NCI-H82 (cell line): ENCODE data around the gene CREB5.
"Not testable (repeated sequence)": the region's sequence is repeated elsewhere in the genome, so short reads cannot be mapped to it uniquely, and the experiment has no call there.

Source experiments
- DNase-seq: peaks from one replicate; lab custom pipeline; 2025; lab: John Stamatoyannopoulos, UW

CREB5 gene

DNA sequence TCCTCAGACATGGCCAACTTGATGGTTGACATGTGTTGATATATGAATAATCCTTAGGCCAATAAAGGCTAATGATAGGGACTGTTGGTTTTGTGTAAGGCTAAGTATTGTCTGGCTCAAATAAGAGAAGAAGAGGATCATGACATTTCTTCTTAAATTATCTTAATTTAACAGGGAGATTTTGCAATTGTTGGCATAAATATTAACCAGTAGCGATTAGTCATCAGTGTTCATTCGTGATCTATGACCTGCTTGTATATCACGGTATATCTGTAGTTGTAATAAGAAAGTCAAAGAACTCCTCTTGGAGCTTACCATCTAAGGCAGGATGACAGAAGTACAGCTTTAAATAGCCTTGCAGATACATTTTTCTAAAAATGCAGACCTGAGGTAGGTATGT is 196.4 kb downstream of the CREB5 start:
- no peak for DNase-seq

DNA sequence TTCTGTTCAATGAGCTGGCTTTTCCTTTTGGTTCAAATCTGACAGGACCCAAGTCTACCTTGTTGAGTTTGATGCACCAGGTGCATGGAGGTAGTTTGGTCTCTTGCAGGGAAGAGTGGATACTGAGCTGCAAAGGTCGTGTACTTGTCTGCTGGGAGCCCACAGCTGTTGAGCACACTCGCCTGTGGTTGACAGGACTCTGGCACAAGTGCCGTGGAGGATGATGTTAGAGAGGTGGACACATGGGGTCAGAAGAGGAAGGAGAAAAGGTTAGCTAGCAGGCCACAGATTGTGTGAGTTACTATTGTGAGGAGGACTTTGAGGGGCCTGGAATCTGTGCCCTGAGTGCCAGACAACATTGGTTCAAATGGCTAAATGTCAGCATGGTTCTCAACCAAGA is 197.3 kb downstream of the CREB5 start:
- DNase-seq, result no peak

DNA sequence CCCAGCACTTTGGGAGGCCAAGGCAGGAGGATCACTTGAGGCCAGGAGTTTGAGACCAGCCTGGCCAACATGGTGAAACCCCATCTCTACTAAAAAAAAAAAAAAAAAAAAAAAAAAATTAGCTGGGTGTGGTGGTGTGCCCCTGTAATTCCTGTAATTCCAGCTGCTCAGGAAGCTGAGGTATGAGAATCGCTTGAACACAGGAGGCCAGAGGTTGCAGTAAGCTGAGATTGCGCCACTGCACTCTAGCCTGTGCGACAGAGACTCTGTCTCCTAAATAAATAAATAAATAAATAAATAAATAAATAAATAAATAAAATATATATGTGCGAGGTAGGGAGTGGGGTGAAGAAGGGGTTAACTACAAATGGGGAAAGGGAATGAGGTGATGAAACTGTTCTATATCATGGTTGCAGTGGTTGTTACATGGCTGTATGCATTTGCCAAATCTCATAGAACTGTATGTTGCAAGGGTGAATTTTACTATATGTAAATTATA is 199.1 kb downstream of the CREB5 start:
- not testable (repeated sequence) for DNase-seq

DNA sequence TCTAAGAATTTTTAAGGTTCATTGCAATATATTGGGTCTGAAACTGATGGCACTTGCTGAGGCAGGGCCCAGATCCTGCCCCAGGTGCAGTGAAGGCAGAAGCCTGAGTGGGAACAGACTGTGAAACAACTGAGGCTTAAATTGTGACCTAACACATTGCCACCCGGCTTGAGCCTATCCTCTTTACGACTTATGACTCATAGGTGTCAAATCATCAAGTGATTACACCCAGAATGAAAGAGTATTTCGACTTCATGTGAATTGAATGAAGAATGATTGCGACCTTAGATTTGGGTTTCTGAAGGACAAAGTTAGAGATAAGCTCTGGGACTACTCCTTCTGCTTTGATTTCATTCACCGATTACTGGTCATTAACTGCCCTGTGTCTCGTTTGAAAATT is 200.9 kb downstream of the CREB5 start:
- DNase-seq, result peak; percentile 46

DNA sequence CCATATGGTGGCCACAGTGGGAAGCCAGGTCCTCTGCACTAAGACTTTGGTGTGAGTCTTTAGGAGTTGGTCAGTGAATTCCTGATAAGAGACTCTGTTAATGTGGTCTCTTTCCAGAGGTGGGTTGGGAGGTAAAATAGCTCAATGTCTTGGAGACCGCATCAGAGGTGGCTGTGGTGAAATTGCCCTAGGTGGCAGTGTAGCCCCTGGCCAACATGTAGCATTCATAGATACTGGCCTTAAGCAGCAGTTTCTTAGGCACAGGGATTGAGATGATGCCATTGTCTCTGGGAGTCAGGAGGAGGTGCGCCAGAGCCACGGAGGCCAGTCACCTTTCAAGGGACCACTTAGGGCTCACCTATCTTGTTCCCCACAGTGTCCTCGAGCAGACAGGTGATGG is 202.8 kb downstream of the CREB5 start:
- peak; percentile 27 for DNase-seq

DNA sequence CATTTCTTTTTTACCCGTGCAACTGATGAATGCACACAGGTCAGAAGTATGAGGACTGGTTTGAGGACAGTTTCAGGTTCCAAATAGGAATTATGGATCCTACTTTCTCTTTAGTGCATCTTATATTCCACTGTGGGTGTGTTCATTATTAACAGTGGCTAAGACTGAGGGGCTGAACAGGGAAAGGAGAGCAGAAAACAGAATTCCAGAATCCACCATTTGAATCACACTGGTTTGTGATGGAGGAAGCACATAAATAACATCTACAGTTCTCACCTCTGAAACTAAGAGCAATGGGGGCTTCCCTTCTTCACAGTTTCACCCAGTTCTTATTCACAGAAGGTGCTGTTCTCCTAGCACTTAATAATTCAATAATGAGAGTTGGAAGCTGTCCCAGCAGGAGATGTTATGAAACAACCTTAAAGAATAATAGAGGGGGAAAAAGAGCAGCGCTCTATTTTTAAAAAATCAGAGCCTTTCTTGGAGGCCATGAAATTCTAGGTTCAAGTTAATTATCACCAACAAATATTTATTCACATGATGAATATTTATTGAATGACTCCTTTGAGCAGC is 205.1 kb downstream of the CREB5 start:
- no peak for DNase-seq

DNA sequence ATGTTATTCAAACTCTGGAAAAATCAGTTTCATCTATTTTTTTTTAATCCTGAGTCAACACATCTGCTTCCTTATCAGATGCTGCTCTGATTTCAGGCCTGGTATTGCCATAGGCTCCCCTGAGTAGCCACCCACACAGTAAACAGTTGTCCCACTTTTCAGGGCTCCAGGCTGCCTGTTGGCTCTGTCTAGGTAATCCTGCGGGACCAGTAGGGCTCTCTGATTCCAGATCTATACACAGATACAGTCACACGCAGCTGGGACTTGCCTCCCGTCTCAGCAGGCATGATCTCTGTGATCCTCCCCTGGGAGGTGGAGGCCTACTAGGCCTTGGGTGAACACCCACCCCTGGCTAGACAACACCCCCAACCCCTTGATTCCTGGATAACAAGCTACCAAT is 206.1 kb downstream of the CREB5 start:
- DNase-seq, result peak; percentile 19

DNA sequence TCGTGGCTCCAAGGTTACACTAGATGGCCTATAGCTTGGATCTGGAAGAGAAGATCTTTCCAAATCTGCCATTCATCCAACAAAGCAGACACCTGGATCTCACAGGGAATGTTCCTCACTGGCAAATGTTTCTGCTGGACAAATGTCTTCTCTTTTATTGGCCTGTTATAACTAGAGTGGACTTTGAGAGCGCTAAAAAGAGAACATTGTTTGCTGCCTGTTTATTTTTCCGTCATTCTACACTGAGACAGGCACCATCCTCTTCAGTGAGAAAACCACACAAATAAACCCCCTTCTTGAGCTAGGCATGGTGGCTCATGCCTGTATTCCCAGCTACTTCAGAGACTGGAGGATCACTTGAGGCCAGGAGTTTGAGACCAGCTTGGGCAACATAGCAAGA is 206.9 kb downstream of the CREB5 start:
- DNase-seq, result no peak

DNA sequence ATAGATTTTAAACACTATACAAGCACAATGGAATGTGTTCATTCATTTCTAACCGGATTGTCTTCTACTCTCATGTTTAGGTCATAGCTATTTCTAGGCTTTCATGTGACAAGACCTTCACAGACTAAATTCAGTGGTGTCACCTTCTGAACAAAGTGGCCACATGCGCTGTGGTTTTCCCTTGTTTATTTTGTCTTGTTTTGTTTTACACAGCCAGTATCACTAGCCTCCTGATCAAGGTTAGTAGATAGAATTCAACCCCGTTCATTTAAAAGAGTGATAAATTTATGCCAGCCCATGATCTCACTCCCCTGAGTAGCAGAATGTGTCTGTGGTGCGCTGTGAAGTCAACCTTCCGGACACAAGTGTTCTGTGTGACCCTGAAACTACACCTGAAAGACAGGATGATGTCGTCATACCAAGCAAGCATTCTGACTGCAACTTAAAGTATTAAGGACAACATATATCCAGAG is 209.1 kb downstream of the CREB5 start:
- DNase-seq, result no peak

DNA sequence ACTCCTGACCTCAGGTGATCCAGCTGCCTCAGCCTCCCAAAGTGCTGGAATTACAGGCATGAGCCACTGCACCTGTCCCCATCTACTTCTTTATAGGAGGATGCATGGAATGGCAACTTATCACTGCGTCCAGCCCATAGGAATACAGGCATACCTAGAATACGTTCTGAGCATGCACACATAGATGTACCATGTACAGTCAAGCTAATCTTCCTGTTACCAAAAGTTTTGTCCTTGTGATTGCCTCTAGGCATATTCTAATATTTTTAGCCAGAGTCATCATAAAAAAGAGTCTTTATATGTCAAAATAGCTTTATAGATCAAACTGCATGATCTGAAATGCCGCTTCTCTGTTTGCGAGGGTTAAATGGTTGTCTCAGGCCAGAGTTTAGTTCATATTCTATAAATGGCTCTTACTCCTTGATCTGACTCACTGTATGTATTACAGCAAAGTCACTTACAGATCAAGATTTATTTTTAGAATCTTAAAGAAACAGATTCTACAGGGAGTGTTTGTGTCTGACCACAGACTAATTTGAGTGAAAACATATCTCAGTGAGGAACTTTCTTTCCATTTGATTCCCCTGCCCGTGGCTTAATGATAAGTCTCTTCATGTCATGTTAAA is 210.9 kb downstream of the CREB5 start:
- DNase-seq, result no peak

DNA sequence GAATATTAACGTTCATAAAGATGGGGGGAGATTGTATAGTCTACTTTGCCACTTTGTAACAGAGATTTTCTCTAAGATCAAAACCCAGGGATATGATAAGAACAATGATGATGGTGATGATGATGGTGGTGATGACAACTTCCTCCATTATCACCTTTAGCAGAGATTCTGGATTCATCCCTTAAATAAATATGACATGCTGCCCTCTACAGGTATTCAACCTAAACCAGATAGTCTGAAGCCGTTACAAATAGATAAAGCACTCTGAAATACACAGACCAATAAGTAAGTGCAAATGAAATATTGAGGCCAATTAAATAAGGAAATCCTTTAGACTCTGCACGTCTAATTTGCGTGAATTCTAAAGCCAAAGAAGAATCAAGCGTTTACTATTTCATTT is 211.5 kb downstream of the CREB5 start:
- DNase-seq, result peak; percentile 55

DNA sequence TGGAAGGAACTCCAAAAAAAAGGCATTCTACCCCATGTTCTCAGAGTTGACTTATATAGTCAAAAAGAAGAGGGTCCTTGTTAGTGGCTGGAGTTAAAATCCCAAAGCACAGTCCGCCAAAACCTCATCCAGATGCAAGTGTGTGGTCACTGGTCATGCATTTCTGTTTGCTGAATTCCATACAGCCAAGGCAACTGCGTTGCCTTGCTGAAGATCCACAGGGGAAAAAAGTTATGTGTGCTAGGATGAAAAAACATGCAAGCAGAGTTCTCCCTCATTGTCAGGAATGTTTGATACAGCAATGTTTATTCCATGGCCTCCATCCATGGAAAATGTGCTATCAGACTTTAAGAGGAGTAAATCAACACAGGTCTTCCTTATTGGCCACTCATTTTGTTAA is 213.1 kb downstream of the CREB5 start:
- DNase-seq, result no peak

DNA sequence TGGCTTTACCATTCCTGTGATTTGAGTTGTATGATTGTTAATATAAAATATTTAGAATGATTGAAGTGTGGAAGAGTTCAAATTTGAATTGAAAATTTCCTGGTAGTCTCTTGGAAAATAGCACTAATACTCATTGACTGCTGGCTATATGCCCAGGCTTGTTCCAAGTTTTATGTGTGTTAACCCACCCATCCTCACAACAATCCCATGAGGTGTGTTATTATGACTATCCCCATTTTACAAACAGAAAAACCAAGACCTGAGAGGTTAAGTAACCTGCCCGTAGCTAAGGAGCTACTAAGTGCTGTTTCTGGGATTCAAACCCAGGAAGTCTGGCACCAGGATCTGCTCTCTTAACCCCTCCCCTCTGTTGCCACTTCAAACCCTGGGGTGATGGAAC is 213.9 kb downstream of the CREB5 start:
- no peak for DNase-seq

DNA sequence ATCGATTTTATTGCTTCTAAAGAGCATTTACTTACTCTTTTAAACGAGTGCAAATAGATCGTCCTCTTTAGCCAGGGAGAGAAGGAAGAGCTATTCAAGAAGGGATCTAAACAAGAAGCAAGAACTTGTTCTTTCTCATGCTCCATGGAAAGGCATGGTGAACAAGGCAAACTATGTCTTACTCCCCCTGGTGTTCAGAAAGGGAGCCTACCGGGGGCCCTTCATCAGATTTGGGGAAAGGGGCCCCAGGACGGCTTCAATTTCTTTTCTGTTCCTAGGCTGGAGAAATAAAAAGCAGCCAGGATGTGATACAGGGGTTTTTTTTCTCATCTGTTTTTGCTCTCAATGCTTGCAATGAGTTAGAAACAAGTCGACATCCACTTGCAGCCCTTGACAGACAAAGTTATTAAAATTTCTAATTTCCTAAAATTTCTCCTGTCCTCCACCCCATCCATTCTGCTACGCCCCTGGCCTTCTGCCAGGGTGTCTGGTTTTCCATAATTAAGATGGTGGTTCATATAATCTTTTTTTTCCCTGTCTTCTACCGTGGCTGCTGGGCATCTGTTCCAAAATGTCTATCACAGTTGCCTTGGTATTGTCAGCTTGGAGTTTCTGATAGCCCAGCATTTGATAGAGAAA is 214.4 kb downstream of the CREB5 start:
- peak; percentile 75 for DNase-seq

DNA sequence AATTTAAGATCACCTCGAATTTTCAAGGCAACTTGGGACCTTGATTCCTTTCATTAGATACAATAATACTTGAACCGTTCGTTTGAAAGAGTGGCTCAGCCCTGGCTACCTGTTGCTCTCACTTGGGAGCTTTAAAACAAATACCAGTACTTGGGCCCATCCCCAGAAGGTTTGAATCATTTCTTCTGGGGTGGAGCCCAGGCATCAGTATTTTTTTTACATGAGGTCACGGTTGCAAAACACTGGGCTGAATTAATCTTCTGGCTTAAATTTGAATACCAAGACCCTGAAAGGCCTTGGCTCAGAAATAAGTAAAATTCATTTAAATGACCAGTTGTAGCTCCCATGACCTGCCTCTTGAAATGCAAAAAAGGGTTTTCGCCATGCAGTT is 214.9 kb downstream of the CREB5 start:
- DNase-seq, result no peak

DNA sequence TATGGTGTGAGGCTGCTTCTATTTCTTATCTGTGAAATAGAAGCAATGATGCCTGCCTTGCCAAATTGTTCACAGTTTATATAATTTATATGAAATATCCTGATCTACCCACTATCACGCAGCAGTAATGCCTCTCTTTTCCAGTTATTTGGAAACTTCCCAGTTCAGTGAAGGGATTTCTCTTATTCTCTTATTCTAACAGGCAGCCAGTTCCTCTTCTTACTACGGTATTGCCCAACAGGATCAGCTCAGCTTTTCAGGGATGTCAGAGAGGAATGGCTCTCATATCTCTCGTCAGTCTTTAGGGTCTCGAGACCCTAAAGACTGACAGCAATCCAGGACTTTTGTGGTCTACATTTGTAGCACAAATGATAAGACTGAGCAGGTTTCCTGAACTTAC is 215.6 kb downstream of the CREB5 start:
- no peak for DNase-seq

DNA sequence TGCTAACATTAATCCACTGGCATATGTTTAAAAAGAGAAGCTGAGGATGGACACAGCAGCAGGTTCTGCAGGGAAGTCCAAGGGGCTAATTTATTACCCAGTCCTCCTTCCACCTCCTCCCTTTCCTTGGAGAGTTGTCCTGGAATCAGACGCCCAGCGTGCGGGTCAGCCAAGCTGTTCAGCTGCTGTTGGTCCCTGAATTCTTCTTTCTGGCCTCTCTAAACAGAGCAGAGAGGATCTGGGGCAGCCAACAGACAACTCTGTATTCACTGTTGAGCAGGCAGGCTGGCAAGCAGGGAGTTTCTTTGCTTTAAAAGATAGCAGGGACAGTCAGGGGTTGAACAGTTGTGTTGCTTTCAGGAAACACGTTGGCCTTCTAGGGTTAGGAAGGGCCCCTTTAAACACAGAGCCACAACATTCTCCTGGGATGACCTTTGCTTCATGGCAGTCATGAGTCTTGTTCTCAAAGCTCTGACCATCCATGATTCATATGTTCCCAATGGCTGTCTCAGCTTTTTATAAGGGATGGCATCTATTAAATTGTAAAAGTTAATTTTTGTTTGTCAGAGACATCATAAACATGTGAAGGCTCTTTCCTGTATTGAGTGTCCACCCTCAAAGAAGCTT is 217.0 kb downstream of the CREB5 start:
- no peak for DNase-seq

DNA sequence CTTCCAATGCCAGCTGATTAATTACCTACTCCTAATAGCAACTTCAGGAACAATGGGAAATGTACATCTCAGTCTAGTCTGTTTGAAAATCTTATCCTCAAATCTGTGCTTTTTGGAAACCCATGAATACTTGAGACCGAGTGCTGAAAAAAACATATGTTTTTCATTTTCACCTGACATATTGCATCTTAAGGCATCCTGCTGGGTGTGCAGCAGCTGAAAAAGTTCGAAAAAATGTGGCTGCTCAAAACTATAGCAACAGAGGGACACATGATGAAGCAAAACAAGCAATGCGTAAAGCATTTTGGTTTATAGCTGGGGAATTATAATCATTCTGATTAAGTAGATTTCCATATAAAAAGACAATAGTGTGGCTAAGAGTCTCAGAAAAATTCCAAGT is 218.0 kb downstream of the CREB5 start:
- DNase-seq, result no peak

DNA sequence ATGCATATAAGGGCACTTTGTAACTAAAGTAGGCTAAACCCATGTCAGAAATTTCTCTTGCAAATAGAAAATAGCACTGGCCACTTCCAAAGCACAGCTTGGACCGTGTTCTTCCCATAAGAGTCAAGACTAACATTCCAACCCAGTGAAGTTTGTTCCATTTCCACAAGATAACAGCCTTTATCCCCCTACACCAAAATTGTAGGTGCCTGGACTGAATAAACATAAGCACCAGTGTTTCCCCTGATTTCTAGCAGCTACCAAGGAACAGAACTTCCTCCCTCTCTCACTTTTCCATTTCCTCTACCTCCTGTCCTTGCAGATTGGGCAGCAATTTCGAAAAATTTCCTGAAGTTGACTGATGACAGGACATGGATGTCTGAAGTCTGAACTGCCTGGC is 219.7 kb downstream of the CREB5 start:
- no peak for DNase-seq

DNA sequence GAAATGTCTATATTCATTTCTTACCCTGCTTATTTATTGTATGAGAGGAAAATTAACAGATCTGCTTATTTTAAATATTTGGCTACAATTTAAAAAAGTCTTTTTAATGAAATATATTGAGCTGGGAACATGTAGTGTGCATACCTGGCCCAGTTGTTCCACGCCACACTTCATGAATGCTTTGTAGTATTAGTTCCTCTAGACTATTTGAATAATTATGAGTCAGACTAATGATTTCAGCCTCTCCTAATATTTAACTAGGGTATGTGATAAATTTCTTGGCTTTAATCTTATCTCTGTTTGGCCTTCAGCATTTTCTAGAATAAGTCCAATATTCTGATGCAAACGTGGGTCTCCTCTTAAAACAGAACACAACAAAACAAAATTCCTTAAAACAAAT is 226.6 kb downstream of the CREB5 start:
- DNase-seq, result no peak

DNA sequence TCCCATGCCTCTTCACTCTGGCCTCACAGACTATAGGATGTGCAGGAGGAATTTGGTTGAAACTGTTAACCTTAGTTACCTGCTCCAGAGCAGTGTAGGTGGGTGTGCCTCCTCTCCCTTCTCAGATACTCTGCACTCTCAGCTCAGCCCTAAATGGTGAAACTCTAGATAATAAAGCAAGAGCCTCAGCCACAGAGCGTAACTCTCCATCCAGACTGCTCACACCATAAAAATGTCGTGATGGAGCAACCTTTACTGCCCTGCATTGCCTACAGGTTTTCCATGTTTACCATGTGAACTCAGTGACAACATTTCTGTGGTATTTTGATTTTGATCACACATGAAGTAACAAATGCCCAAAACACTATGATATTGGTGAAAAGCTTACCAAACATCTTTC is 227.7 kb downstream of the CREB5 start:
- no peak for DNase-seq

DNA sequence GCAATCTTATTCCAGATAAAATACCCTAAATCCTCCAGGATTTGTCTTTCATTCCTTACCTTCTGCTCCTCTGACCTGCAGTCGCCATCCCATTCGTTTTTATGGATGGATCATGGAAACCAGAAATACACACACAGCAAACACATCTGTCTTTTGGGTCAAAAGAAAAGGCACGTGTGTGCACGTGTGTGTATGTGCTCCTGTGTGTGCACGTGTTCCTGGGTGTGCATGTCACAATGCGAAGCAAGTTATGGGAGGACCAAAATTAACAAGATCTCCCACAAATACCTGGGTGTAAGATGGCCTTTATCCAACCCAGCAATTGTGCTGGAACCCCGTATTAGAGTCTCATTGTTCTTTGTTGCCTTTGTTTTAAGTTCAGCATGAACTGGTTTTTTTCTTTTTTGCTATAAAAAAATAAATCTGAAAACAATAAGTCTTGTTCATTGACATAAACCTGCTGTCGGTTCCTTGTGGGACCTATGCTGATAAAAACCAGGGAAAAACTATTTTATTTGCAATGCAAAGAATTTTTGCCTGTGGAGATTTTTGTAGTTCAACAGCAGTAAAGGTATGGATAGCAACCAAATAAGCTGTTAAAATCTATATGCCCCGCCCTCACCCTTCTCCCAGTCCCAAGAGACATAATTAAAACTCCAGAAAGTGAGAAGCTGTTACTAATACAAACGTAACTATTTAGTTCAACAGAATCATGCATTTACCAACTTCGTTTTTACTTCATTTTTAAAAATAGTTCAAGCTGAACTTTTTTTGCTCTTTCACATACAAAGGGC is 229.6 kb downstream of the CREB5 start:
- DNase-seq, result peak; percentile 47
